Fibroblast of lung (primary cell): ENCODE data around the gene CYP24A1. TPM values are rescaled to one million over a fixed set of nuclear protein-coding genes. Genes with fewer than 3 reads are reported as not detected.

Experiments used
- DNase-seq, 2 donors: peaks; one replicate each; pipeline versions ENCODE4 v3.0.0 to v3.0.0-alpha.2; 2010; ENCODE audit warnings: low read depth in 2 of 2
- H2AFZ ChIP-seq: 2 replicates; pipeline ENCODE4 v1.5.1; 2012; ENCODE audit warnings: low read length, control low read depth, inconsistent platforms
- H3K27ac ChIP-seq: 2 replicates; pipeline ENCODE4 v1.5.1; 2011; ENCODE audit warnings: low read length, control low read depth; ENCODE audit not compliant: insufficient read depth
- H3K27me3 ChIP-seq: 2 replicates; pipeline ENCODE4 v1.5.1; 2011; ENCODE audit warnings: mild to moderate bottlenecking, low read length; ENCODE audit not compliant: control insufficient read depth, insufficient read depth
- H3K36me3 ChIP-seq: 2 replicates; pipeline ENCODE4 v1.5.1; 2011; ENCODE audit warnings: low read length; ENCODE audit not compliant: control insufficient read depth, insufficient read depth
- H3K4me1 ChIP-seq: 2 replicates; pipeline ENCODE4 v1.5.1; 2011; ENCODE audit warnings: low read length; ENCODE audit not compliant: control insufficient read depth, insufficient read depth; ENCODE audit errors: extremely low read depth
- H3K4me2 ChIP-seq: 2 replicates; pipeline ENCODE4 v1.5.1; 2011; ENCODE audit warnings: low read length, control low read depth; ENCODE audit not compliant: insufficient read depth; ENCODE audit errors: extremely low read depth
- H3K4me3 ChIP-seq, 4 experiments: fragments of 200-600 bp in 1 of 4; sonication (generic) in 1 of 4; replicated peaks in 1 of 4; 2 replicates each; pipeline ENCODE4 v1.5.1; 2011 to 2016; ENCODE audit warnings: low read length in 4 of 4, low read depth in 3 of 4, mild to moderate bottlenecking in 3 of 4, control low read depth in 2 of 4, inconsistent platforms in 1 of 4, mixed read lengths in 1 of 4; ENCODE audit not compliant: insufficient read depth in 1 of 4; ENCODE audit errors: control extremely low read depth in 1 of 4
- H3K79me2 ChIP-seq: 2 replicates; pipeline ENCODE4 v1.5.1; 2012; ENCODE audit warnings: mild to moderate bottlenecking, low read length, inconsistent platforms; ENCODE audit not compliant: control insufficient read depth, insufficient read depth
- H3K9ac ChIP-seq: 2 replicates; pipeline ENCODE4 v1.5.1; 2011; ENCODE audit warnings: mild to moderate bottlenecking, low read length, control low read depth; ENCODE audit not compliant: insufficient read depth
- H3K9me3 ChIP-seq: 2 replicates; pipeline ENCODE4 v1.5.1; 2012; ENCODE audit warnings: low read depth, low read length; ENCODE audit not compliant: control insufficient read depth, insufficient read depth
- H4K20me1 ChIP-seq: 2 replicates; pipeline ENCODE4 v1.5.1; 2011; ENCODE audit warnings: low read length; ENCODE audit not compliant: control insufficient read depth, insufficient read depth; ENCODE audit errors: extremely low read depth
- CTCF ChIP-seq, 2 donors: IDR thresholded peaks in 1 of 2; conservative IDR thresholded peaks in 1 of 2; 1 replicate in 1 of 2; 2 replicates in 1 of 2; pipeline ENCODE4 v1.5.1; 2011 to 2012; ENCODE audit warnings: low read length in 2 of 2, control low read depth in 1 of 2, inconsistent platforms in 1 of 2, low read depth in 1 of 2, mild to moderate bottlenecking in 1 of 2
- EZH2 ChIP-seq: IDR thresholded peaks from 2 replicates; pipeline ENCODE4 v1.5.1; 2012; ENCODE audit warnings: low read length, control low read depth, mild to moderate bottlenecking; ENCODE audit errors: missing control alignments
- polyA plus RNA-seq, 2 donors: library from polyadenylated mRNA; depleted of rRNA in 1 of 2; stranded (reverse) in 1 of 2; unstranded in 1 of 2; fragments of >200 nt; gene quantifications; 2 replicates each; pipeline ENCODE4 v1.2.1, GENCODE V29; 2011 to 2012; ENCODE audit warnings: missing spikeins in 1 of 2
- total RNA-seq: library from RNA; depleted of rRNA; stranded (reverse); fragments of >200 nt; gene quantifications from 2 replicates; pipeline ENCODE4 v1.2.1, GENCODE V29; 2014

CYP24A1 gene
- total and polyA plus RNA-seq, 2 donors (not counting 1 experiment from before 2014, with no cell fraction given), result not detected

GRCh38 chr20:54178256-54178655, 4.5 kb upstream of the CYP24A1 start:
- Histone ChIP-seq H3K9ac (no peak overlapping the region), H3K4me2 (no peak overlapping the region), H2AFZ (no peak overlapping the region), H3K27me3 (peaks cover 18% of the 10 kb centered on the region), H3K79me2 (no peaks in the 10 kb centered on the region), H3K4me3 (no peak overlapping the region), H3K36me3 (no peaks in the 10 kb centered on the region), H4K20me1 (no peaks in the 10 kb centered on the region), H3K4me1 (no peaks in the 10 kb centered on the region), H3K9me3 (no peaks in the 10 kb centered on the region), H3K27ac (no peak overlapping the region)
- DNase-seq, result no peak
- TF ChIP-seq CTCF (conservative IDR thresholded peaks at IDR 0.05 in 1 of 2, IDR thresholded peaks at IDR 0.05 in 1 of 2; ENCODE audit: low read depth in 1 of 2, low read length in 2 of 2) (no peak), EZH2 (no peak)

- no peaks in the 10 kb centered on the region for H3K36me3 ChIP-seq
- no peaks in the 10 kb centered on the region for H3K79me2 ChIP-seq
- H3K9ac ChIP-seq, result no peak overlapping the region
- no peak overlapping the region for H3K4me3 ChIP-seq
- no peak for DNase-seq
- TF ChIP-seq EZH2 (no peak), CTCF (conservative IDR thresholded peaks at IDR 0.05 in 1 of 2, IDR thresholded peaks at IDR 0.05 in 1 of 2; ENCODE audit: low read depth in 1 of 2, low read length in 2 of 2) (no peak)
- no peaks in the 10 kb centered on the region for H3K4me1 ChIP-seq
- no peak overlapping the region for H2AFZ ChIP-seq
- no peak overlapping the region for H3K27ac ChIP-seq
- H3K27me3 ChIP-seq, result peaks cover 26% of the 10 kb centered on the region
- H3K9me3 ChIP-seq, result no peaks in the 10 kb centered on the region
- H4K20me1 ChIP-seq, result no peaks in the 10 kb centered on the region
- no peak overlapping the region for H3K4me2 ChIP-seq
Observed at GRCh38 chr20:54177378-54177777, 3.6 kb upstream of the CYP24A1 start.

GRCh38 chr20:54176610-54177009, 2.8 kb upstream of the CYP24A1 start:
- H2AFZ ChIP-seq, result no peak overlapping the region
- peak in 1 of 2 donors; percentile 56 for DNase-seq

More at GRCh38 chr20:54176610-54177009, 2.8 kb upstream of the CYP24A1 start:
- Histone ChIP-seq H3K27me3 (peaks cover 34% of the 10 kb centered on the region), H3K79me2 (no peaks in the 10 kb centered on the region), H3K4me3 (no peak overlapping the region), H4K20me1 (no peaks in the 10 kb centered on the region), H3K9ac (no peak overlapping the region), H3K4me1 (no peaks in the 10 kb centered on the region), H3K27ac (no peak overlapping the region), H3K36me3 (no peaks in the 10 kb centered on the region), H3K4me2 (no peak overlapping the region), H3K9me3 (no peaks in the 10 kb centered on the region)
- TF ChIP-seq CTCF (conservative IDR thresholded peaks at IDR 0.05 in 1 of 2, IDR thresholded peaks at IDR 0.05 in 1 of 2; ENCODE audit: low read depth in 1 of 2, low read length in 2 of 2), result no peak
- TF ChIP-seq EZH2, result no peak
